ENCODE data around the gene DBF4B. TPM values are rescaled to one million over a fixed set of nuclear protein-coding genes. Genes with fewer than 3 reads are reported as not detected.

DBF4B gene
- total and polyA plus RNA-seq, 5 experiments from 2014 or later, result 0.55 to 9.2 (median 1.2) TPM

DNA sequence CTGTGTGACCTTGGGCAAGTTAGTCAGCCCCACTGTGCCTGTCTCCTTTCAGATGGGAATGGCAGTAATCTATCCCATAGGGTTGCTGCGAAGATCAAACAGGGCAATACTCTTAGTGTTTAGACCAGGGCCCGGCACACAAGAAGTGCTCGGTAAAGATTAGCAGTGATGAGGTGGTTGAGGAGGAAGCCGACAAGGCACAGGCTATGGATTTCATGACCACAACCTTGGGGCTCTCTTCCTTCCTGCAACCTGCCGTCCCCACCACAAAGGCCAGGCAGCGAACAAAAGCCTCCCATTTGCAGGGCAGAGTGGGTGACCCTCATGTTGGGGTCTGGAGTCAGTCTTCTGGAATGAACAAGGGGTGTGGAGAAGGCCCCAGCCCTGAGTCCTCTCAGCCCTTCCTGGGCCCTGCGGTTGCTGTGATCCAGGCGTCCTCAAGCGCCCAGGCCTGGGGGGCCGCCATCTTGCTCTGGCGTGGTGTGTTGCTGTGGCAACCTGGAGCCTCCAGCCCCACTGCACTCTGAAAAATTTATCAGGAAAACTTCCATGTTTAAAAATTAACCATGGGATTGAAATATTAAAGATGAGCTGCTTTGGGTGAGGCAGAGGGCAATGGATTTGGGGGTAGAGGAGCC, 60.2 kb downstream of the DBF4B start:
- peak overlapping the region in 3 of 10 donors; percentile 20 to 70 (median 37) for H3K27ac Mint-ChIP-seq
- ATAC-seq, result no peak
- DNase-seq, result no peak

DNA sequence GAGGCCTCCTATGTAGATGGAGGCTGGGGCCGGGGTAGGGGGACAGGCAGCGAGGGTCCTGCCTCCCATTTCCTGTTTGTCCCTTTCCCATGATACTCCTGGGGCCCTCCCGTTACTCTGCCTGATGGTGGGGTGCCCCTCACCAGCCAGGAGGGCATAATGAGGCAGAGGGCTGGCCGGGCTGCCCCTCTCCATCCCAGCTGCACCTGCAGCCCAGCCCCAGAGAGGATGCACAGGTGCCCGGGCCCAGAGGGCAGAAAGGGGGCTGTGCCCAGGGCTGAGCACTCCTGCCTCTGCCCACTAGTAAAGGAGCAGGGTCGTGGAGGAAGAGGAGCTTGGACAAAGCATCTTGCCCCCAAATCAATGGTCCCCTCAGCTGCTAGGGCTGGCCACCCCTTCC, 60.8 kb downstream of the DBF4B start:
- POLR2A ChIA-PET, result no interaction called here
- H3K4me3 Mint-ChIP-seq, result no peak overlapping the region
- ATAC-seq (no peak), DNase-seq (no peak)
- H3K27ac Mint-ChIP-seq, result no peak overlapping the region
- H3K36me3 Mint-ChIP-seq, result no peaks in the 10 kb centered on the region
- H3K9me3 Mint-ChIP-seq, result no peaks in the 10 kb centered on the region
- H3K27me3 Mint-ChIP-seq, result peaks cover 3 to 36% (median 18%) of the 10 kb centered on the region in 5 donors
- peaks cover 0 to 5% (median 2%) of the 10 kb centered on the region in 4 donors for H3K4me1 Mint-ChIP-seq

More for the DNA sequence above, 60.2 kb downstream of the DBF4B start:
- Mint-ChIP-seq H3K27me3 (peaks cover 3 to 41% (median 21%) of the 10 kb centered on the region in 5 donors), H3K4me1 (peaks cover 0 to 5% (median 2%) of the 10 kb centered on the region in 4 donors), H3K36me3 (no peaks in the 10 kb centered on the region), H3K9me3 (no peaks in the 10 kb centered on the region), H3K4me3 (no peak overlapping the region)
- POLR2A ChIA-PET, result no interaction called here

DNA sequence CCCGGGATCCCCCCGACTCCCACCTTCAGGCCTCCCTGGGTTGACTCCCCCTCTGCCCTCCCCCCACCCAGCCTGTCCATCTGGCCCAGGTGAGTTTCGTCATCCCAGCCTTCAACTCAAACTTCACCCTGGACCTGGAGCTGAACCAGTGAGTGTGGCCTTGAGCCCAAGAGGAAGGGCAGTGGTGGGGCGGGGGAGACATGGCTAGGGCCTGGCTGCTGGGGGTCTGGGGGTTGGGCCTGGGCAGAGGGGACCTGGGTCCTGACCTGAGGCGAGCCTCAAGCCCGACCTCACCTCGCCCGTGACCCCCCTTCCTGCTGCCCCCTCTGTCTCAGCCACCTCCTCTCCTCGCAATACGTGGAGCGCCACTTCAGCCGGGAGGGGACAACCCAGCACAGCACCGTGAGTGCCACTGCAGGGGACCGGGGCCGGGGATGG, 61.2 kb downstream of the DBF4B start:
- POLR2A ChIA-PET, result no interaction called here
- Mint-ChIP-seq H3K9me3 (no peaks in the 10 kb centered on the region), H3K4me1 (peaks cover 0 to 5% (median 2%) of the 10 kb centered on the region in 4 donors), H3K27ac (no peak overlapping the region), H3K27me3 (peaks cover 3 to 32% (median 16%) of the 10 kb centered on the region in 5 donors), H3K4me3 (no peak overlapping the region), H3K36me3 (no peaks in the 10 kb centered on the region)
- ATAC-seq, result no peak
- no peak for DNase-seq

DNA sequence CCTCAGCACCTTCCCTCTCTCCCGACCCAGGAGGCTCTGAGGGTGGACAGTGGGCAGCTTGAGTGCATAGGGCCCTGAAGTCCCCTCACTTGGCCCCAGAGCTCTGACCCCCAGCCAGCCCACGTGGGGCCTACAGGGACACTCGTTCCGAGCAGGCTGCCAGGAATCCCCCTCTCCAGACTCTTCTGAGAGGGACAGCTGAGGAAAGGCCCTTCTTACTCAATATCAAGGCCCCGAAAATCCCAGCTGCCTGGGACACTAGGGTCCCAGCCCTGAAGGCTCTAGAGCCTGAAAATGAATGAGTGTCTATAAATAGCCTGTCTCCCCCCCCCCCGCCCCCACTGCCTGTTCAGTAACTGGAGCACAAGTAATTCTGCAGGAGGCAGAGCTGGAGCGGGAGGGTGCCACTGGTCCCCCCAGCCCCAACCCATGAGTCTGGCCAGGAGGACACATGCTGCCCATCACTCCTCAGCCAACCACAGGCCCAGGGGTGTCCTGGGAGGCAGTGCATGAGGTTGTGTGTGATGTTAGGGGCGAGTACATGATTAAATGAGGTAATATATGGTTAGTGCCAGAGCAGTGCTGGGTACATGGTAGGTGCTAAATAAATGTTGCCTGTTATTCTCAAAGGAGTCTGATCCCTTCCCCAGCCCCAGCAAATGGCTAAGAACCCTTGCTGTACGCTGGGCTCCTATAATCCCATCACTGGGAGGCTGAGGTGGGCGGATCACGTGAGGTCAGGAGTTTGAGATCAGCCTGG, 61.9 kb downstream of the DBF4B start:
- Mint-ChIP-seq H3K27me3 (peaks cover 3 to 29% (median 16%) of the 10 kb centered on the region in 5 donors), H3K4me1 (peaks cover 0 to 7% (median 4%) of the 10 kb centered on the region in 4 donors), H3K36me3 (no peaks in the 10 kb centered on the region), H3K4me3 (no peak overlapping the region), H3K27ac (no peak overlapping the region), H3K9me3 (no peaks in the 10 kb centered on the region)
- ATAC-seq (no peak), DNase-seq (no peak)
- POLR2A ChIA-PET, result interaction anchor here (1.0 kb wide), 1 partner anchor 9 kb away, joined by 3 read pairs; no protein-coding TSS in a partner anchor

GRCh38 chr17:44772308-44773045, 64.0 kb downstream of the DBF4B start:
- DNase-seq, result no peak
- peaks cover 0 to 18% (median 13%) of the 10 kb centered on the region in 4 donors for H3K4me1 Mint-ChIP-seq
- H3K36me3 Mint-ChIP-seq, result no peaks in the 10 kb centered on the region
- POLR2A ChIA-PET, result no interaction called here
- H3K27me3 Mint-ChIP-seq, result peaks cover 3 to 16% (median 10%) of the 10 kb centered on the region in 5 donors
- H3K9me3 Mint-ChIP-seq, result no peaks in the 10 kb centered on the region
- no peak overlapping the region for H3K4me3 Mint-ChIP-seq
- no peak for ATAC-seq
- no peak overlapping the region for H3K27ac Mint-ChIP-seq

GRCh38 chr17:44773140-44773539, 64.7 kb downstream of the DBF4B start:
- Mint-ChIP-seq H3K9me3 (no peaks in the 10 kb centered on the region), H3K4me3 (peak overlapping the region in 1 of 10 donors; percentile 29), H3K27ac (no peak overlapping the region), H3K36me3 (no peaks in the 10 kb centered on the region), H3K27me3 (peaks cover 3 to 13% (median 5%) of the 10 kb centered on the region in 5 donors), H3K4me1 (peaks cover 0 to 18% (median 13%) of the 10 kb centered on the region in 4 donors)
- POLR2A ChIA-PET, result no interaction called here
- ATAC-seq (no peak), DNase-seq (no peak)

- POLR2A ChIA-PET, result interaction anchor here (0.8 to 1.7 kb wide), 5 partner anchors 90 to 444 kb away, joined by 3 to 12 read pairs (median 5); partner anchors contain the start of gene EFTUD2
- Mint-ChIP-seq H3K4me3 (peak overlapping the region; percentile 88 to 95 (median 90)), H3K9me3 (no peaks in the 10 kb centered on the region), H3K27me3 (peaks cover 0 to 9% (median 0%) of the 10 kb centered on the region in 5 donors), H3K4me1 (peaks cover 0 to 20% (median 18%) of the 10 kb centered on the region in 4 donors), H3K36me3 (no peaks in the 10 kb centered on the region), H3K27ac (peak overlapping the region in 7 of 10 donors; percentile 78 to 91 (median 84))
- DNase-seq (peak; percentile 69 to 89 (median 84)), ATAC-seq (peak; percentile 43)
These were observed 66.0 kb downstream of the DBF4B start for GRCh38 chr17:44774271-44775135.

GRCh38 chr17:44775136-44775837, 66.8 kb downstream of the DBF4B start:
- peaks cover 0 to 11% (median 0%) of the 10 kb centered on the region in 5 donors for H3K27me3 Mint-ChIP-seq
- peaks cover 0 to 23% (median 19%) of the 10 kb centered on the region in 4 donors for H3K4me1 Mint-ChIP-seq
- H3K9me3 Mint-ChIP-seq, result no peaks in the 10 kb centered on the region
- peak; percentile 94 for ATAC-seq
- peak overlapping the region in 9 of 10 donors; percentile 46 to 92 (median 84) for H3K27ac Mint-ChIP-seq
- no peaks in the 10 kb centered on the region for H3K36me3 Mint-ChIP-seq
- DNase-seq, result peak in 7 of 10 donors; percentile 90 to 98 (median 95)
- H3K4me3 Mint-ChIP-seq, result peak overlapping the region; percentile 88 to 95 (median 90)
- POLR2A ChIA-PET, result interaction anchor here (0.5 to 1.7 kb wide), 7 partner anchors 82 to 443 kb away, joined by 3 to 12 read pairs (median 5); partner anchors contain the start of gene EFTUD2

DNA sequence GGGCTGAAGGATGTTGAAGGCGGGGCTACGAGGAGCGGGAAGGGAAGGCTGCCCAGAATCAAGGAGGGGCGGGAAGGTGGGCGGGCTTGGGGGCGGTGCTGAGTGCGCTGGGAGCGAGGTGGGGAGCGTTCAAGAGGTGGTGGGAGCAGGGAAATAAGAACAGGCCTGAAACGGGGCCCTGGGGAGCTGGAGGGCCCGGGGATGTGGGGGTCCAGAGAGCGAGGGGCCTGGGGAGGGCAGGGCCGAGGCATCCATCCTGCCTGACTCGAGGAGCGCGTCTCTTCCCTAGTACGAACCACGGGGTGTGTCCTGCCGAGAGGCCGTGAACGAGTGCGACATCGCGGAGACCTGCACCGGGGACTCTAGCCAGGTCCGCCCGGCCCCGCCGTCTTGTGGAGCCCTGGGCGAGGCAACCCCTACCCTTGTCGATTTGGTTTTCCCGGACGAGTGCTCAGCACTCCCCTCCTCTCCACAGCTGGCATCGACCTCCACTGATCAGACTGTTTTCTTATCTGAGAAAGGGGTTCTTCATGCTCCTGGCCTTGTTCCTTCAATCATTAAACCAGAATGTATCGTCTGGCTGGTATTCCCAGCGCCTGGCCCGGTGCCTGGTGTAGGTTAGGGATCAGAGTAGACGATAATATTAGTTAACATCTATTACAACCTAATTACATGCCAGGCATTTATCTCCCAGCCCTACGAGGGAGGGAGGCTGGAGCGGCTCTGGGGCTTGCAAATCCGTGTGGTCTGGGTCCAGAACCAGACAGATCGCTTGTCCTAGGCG, 67.6 kb downstream of the DBF4B start:
- ATAC-seq (peak; percentile 3 to 30), DNase-seq (peak in 3 of 10 donors; percentile 92 to 98 (median 94))
- no peaks in the 10 kb centered on the region for H3K36me3 Mint-ChIP-seq
- POLR2A ChIA-PET, result interaction anchor here (0.5 to 1.7 kb wide), 5 partner anchors 9 to 539 kb away, joined by 3 to 12 read pairs (median 4); partner anchors contain the start of gene EFTUD2
- H3K9me3 Mint-ChIP-seq, result no peaks in the 10 kb centered on the region
- H3K27ac Mint-ChIP-seq, result peak overlapping the region in 9 of 10 donors; percentile 37 to 92 (median 83)
- peak overlapping the region; percentile 88 to 95 (median 90) for H3K4me3 Mint-ChIP-seq
- H3K4me1 Mint-ChIP-seq, result peaks cover 0 to 23% (median 19%) of the 10 kb centered on the region in 4 donors
- peaks cover 0 to 5% (median 0%) of the 10 kb centered on the region in 5 donors for H3K27me3 Mint-ChIP-seq

GRCh38 chr17:44776628-44777393, 68.3 kb downstream of the DBF4B start:
- H3K9me3 Mint-ChIP-seq, result no peaks in the 10 kb centered on the region
- no peak for DNase-seq
- peaks cover 0 to 3% (median 0%) of the 10 kb centered on the region in 5 donors for H3K27me3 Mint-ChIP-seq
- peaks cover 0 to 23% (median 19%) of the 10 kb centered on the region in 4 donors for H3K4me1 Mint-ChIP-seq
- POLR2A ChIA-PET, result interaction anchor here (0.6 to 1.7 kb wide), 3 partner anchors 8 to 87 kb away, joined by 4 to 7 read pairs (median 4); no protein-coding TSS in a partner anchor
- no peak for ATAC-seq
- H3K36me3 Mint-ChIP-seq, result no peaks in the 10 kb centered on the region
- H3K27ac Mint-ChIP-seq, result peak overlapping the region in 2 of 10 donors; percentile 9 to 56
- H3K4me3 Mint-ChIP-seq, result peak overlapping the region; percentile 22 to 91 (median 88)
